GM12892 (cell line): Measurements from ENCODE around the gene MALAT1.

Experiments used
- POLR2A ChIP-seq: IDR thresholded peaks from 2 replicates; pipeline ENCODE4 v1.6.1; 2011; ENCODE audit warnings: low read depth, low read length, control low read depth
- POLR2AphosphoS5 ChIP-seq: IDR thresholded peaks from 2 replicates; pipeline ENCODE4 v1.6.1; 2011; ENCODE audit warnings: low read depth, low read length, control low read depth
- TAF1 ChIP-seq: IDR thresholded peaks from 2 replicates; pipeline ENCODE4 v1.6.1; 2011; ENCODE audit warnings: low read depth, mild to moderate bottlenecking, control low read depth, low read length, borderline replicate concordance

DNA sequence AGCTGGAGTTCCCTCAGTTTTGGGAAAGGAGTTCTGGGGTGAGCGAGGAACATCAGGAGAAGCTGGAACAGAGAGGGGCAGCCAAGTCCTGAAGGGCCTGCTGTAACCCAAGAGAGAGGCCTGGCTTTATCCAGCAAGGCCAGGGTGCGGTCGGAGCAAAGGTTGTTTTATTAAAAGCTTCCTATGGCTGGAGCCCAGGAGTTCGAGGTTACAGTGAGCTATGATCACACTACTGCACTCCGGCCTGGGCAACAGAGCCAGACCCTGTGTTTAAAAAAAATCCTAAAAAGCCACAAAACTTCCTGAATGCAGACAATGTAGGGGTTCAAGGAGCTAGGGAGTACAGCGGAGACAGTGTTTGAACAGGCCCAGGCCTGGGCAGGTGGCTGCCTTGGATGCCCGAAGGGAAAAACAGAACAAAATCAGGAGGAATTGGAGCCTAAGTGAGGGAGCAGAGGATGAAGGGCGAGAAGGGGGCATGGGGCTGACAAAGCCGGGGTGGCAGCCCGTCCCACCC is 22.2 kb upstream of the MALAT1 start:
- TF ChIP-seq POLR2AphosphoS5 (no peak), POLR2A (no peak; the same call in 1 of the 2 replicates), TAF1 (no peak)
